HG03432 (cell line): ENCODE measurements around the gene CDC14A.
A peak's percentile ranks its signal among the peaks of the same experiment; 100 is the strongest.
"Not testable (repeated sequence)": the region's sequence is repeated elsewhere in the genome, so short reads cannot be mapped to it uniquely, and the experiment has no call there.

Source experiments
- ATAC-seq: cut with Tn5 transposase; IDR thresholded peaks from one replicate; pipeline ENCODE4 v1.9.1; 2021; ENCODE audit warnings: mild to moderate bottlenecking, moderate library complexity; ENCODE audit not compliant: unreplicated experiment

CDC14A gene

DNA sequence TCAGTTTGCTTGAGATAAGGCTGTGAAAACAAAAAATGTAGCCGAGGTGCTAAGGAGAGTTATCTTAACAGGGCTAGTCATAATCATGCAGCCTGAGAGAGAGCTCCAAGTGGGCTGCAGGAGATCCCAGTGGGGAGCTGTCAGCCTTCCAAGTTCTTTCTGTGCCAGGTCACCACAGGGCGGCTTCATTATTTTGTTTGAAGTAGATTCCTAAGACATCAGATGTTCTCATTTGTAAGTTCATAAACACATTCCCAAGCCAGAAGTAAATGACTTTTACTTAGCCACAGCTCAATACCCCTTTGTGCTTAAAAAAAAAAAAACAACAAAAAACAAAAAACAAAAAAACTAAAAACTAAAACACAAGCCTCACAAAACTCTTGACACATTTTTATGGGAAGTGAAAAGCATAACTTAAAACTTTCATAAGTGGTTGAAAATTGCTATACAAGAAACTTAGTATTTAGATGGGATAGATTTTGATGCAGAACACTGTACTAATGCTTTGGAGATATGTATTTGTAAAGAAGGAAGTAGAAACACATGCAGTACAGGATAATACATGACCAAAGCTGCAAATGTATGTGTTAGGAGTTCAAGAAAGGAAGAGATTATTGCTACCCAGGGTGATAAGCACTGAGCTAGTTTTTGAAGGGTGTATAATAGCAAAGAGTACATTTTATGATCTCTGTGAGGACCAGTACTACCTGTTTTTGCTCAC lies 8.6 kb downstream of the CDC14A start:
- no peak for ATAC-seq

DNA sequence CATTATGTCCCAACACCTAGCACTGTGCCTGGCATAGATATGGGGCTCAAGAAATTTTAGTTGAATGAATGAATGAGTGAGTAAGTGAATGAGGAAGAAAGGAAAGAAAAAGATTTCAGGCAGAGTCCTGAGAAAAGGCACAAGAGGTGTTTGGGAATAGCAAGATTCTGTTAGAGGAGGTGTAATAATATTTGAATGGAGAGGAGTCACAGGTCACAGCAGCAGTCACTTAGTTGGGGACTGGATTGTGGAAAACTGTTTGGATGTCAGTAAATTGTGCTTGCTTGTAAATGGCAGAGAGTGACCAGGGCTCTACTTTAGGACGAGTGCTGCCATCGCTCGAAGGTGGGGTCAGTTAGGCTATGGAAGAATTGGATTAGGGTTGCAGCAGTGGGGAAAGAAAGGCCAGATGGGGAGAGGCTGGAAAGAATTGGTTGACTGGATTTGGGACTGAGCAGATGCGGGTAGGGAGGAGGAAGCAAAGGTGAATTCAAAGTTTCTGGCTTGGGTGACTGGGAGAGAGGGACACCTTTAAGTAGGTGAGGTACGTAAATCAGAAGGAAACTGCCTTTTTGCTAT lies 9.3 kb downstream of the CDC14A start:
- ATAC-seq, result no peak

DNA sequence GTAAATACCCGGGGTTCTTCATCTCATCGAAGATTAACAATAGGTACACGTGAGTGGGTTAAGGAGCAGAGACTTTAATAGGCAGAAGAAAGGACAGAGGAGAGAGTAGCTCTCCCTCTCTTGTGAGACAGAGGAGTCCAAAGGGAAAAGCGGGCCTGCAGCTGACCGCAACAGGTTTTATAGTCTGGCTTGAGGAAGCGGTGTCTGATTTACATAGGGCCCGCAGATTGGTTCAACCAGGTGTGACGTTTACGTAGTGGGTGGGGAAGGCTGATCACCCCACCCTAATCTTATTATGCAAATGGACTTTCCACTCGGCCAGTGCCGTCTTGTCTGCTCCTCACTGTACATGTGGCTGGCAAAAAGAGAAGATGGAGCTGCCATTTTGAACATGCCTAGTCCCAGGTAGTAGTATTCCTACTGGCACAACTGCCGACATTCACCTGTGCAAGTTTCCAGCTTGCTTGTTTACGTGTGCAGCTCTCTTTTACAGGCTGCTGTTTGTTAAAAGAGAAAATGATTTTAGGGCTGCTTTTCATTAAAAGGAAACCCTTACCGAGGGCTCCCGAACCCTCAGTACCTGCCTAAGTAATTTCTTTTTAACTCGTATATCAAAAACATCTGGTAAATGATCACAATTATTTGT lies 10.6 kb downstream of the CDC14A start:
- no peak for ATAC-seq

DNA sequence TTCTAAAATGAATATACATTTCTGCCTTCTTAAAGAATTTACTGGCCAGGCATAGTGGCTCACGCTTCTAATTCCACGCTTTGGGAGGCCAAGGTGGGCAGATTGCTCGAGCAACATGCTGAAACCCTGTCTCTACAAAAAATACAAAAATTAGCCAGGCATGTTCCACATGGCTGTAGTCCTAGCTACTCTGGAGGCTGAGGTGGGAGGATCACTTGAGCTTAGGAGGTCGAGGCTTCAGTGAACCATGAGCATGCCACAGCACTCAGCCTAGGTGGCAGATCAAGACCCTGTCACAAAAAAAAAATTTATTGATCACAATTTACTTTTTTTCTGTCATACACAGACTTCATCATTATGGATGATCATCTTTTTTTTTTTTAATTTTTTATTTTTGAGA lies 11.5 kb downstream of the CDC14A start:
- ATAC-seq, result no peak

DNA sequence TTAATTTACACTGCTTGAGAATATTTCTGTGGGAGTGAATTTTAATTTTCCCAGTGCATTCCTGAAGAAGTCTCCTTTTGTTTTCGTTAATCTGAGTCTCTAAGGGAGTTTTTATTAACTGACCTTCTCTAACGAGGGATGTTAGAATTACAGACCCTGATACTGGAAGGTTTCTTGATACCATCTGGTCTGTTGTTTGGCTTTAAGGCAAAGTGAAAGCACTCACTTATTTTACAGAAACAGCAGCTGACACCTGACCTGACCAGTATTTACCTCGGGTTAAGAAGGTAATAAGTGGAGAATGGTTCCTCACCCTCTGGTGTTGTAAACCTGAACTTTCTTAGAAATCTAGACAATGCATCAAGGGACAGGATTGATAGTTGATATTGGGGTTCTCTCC lies 12.4 kb downstream of the CDC14A start:
- no peak for ATAC-seq

DNA sequence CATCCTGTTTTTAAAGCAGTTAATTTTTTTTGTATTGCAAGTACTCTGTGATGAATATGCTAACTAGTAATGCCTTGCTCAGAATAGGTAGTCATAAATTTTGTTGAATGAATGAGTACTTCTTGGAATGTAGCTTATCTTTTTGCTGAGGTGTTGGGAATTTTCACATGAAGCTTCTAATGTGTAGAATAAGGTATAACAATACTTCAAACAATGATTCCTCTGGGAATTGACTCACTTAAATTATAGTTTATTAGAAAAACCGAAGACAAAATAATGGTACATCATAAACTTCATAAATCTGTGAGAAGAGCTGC lies 13.9 kb downstream of the CDC14A start:
- ATAC-seq, result no peak

DNA sequence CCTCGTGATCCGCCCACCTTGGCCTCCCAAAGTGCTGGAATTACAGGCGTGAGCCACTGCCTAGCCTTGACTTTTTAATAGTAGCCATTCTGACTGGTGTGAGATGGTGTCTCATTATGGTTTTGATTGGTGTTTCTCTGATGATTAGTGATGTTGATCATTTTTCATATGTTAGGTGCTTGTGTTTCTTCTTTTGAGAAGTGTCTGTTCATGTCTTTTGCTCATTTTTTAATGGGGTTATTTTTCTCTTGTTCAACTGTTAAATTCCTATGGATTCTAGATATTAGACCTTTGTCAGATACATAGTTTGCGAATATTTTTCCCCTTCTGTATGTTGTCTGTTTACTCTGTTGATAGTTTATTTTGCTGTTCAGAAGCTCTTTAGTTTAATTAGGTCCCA lies 17.0 kb downstream of the CDC14A start:
- not testable (repeated sequence) for ATAC-seq

DNA sequence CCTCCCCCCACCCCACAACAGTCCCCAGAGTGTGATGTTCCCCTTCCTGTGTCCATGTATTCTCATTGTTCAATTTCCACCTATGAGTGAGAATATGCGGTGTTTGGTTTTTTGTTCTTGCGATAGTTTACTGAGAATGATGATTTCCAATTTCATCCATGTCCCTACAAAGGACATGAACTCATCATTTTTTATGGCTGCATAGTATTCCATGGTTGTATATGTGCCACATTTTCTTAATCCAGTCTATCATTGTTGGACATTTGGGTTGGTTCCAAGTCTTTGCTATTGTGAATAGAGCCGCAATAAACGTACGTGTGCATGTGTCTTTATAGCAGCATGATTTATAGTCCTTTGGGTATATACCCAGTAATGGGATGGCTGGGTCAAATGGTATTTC lies 21.6 kb downstream of the CDC14A start:
- not testable (repeated sequence) for ATAC-seq

DNA sequence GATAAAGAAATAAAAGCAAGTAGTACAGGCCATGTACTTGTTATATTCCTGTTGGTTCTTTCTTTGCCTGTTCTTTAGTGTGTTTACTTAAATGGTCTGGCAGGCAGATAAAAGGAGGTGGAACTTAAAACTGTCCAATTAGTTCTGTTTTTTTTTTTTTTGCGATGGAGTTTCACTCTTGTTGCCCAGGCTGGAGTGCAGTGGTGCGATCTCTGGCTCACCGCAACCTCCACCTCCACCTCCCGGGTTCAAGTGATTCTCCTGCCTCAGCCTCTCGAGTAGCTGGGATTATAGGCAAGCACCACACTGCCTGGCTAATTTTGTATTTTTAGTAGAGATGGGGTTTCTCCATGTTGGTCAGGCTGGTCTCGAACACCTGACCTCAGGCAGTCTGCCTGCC lies 24.6 kb downstream of the CDC14A start:
- not testable (repeated sequence) for ATAC-seq

DNA sequence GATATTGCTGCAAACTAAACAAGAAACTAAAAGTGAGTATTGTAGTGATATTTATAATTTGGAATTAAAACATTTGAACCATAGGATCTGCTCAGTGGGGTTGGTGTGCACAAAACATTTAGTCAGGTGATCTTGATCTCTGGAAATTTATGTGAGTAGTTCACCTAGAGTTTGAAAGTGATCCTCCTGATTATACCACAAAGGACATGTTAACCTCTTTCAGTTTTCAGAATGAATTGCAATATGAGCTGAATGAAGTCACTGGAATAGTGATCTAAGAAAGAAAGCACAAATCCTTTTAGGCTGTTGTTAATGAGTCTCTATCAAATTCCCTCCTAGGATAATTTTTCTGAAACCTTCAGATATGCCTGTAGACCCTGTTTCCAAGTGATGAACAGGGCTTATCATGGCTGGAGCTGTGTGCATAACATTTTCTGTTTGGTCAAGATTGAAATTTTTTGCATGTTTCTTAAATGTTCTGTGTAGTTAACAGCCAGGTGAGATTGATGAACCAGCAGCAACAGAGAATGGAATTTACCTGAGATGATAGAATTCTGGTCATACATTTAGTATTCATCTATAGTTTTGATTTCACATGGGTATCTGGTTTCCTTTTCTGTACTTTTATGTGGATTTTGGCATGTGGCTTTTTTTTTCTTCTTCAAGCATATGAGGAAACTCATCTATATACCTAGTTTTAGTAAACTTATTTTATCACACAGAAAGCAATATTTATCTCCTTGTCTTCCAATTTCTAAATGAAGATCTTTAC lies 25.5 kb downstream of the CDC14A start:
- peak; percentile 95 for ATAC-seq

DNA sequence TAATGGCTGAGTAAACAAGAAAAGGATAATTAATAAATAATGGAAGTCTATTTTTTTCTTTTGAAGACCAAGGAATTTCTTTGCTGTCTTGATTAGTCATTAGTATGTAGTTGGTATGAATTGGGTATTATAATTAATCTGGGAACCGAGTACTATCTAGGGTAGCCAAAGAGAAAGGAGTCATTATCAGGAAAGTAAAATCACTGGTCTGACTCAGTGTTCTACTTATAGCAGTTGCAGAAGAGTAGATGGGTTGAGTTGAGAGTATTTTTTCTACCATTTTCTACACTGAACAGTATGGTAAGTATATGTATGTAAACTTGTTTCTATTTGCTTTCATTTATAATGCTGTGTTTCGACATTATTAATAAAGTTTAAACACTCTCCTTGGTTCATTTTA lies 26.6 kb downstream of the CDC14A start:
- no peak for ATAC-seq

DNA sequence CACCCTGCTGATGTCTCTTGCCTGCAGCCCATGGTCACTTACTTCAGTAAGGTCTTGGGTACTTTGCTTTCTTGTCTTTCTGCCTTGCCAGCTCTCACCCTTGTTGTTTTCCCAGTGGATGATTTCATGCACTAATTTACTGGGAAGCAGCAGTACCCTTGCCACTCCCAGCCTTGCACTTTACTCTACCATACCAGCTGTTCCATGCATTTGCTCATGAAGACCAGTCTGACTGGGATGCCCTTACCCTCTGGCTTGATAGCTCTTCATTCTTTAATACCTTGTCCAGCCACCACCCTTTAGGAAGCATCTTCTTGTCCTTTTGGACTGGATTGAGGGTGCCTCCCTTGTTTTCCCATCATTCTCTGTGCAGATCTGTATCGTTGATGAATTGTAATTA lies 28.3 kb downstream of the CDC14A start:
- no peak for ATAC-seq

DNA sequence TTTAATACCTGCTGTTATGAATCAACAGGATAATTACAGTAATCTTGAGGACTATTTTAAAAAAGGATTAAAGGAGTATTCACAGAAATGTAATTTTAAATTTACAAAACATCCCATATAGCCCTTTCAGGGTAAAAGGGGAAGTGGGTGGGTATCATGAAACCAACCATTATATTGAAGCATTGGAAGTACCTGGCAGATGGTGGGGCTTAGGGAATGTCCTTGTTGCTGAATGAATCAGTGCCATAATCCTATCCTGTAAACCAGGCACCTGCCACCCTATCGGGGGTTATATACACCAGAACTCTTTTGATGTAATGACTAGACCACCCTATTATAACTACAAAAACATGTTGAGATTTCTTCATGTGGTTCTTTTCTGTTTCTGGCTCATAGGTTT lies 30.4 kb downstream of the CDC14A start:
- no peak for ATAC-seq

DNA sequence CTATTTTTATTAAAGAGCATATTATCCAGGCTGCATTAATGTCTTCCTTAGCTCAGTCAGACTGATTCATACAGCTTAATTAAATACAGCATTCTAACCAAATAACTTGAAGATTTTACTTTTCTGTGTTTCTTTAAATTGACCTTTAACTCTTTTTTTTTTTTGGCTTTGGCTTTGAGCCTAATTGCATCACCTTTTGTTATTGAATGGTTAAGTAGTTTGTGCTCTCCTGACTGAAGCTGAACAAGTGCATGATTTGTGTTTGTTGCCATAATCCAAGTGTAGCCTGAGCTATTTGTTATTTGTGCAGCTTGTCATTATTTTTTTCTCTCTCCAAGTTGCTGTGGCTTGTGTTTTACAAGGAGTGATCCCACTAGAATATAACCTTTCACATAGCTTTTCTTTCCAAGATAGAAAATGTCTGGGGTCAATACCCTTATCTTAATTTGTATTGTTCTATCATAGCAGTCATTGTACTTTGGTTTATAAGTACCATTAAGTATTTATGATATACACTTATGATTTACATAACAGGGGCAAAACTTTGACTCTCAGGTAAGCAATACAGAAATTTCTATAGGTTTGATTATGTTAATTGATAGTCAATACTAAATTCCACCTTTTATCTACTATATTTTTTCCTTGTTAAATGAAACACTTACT lies 31.6 kb downstream of the CDC14A start:
- ATAC-seq, result no peak

DNA sequence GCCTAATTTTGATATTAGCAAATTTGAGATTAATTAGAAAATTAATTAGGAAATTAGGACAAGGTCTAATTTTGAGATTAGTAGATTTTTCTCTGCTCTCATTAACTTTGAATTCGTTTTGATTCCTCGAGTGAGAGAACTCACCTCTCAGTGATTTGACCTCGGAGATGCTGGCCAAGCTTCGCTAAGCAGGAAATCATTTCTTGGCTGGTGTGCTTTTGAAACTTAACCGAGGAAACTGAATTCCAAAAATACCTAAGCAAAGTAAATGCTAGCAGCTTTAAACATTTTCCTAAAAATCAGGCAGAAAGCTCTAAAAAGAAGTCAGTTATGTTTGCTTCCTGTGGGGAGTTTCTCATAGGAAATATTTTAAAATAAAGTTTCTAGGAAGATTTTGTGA lies 34.9 kb downstream of the CDC14A start:
- ATAC-seq, result no peak

DNA sequence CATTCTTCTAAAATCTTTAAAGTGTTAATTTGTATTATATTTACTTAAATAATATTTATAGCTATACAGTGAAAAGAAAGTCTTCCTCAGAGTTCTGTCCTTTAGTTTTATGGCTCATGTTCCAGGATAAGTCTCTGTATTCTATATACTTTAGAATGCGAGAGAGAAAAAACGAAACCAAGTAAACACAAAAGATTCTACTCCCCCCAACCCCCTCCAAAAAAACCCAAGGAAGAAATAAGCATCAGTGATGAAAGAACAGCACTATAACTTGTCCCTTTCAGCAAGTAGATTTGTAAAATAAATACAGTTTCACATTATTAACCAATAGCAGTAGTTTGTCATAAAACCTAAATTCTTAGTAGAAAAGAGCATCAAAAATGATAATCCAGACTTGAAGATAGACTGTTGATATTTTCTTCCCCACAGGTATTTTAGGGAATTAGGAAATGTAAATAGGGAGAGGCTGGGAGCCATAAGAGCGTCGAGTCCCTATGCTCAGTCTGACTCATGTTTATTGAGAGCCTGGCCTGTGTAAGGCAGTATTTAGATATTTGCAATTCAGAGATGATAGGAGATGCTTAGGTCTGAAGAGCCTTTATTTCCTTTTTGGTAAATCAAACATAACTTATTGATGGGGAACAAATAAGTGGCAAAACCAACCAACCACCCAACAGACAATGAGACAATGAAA lies 35.5 kb downstream of the CDC14A start:
- peak; percentile 39 for ATAC-seq

DNA sequence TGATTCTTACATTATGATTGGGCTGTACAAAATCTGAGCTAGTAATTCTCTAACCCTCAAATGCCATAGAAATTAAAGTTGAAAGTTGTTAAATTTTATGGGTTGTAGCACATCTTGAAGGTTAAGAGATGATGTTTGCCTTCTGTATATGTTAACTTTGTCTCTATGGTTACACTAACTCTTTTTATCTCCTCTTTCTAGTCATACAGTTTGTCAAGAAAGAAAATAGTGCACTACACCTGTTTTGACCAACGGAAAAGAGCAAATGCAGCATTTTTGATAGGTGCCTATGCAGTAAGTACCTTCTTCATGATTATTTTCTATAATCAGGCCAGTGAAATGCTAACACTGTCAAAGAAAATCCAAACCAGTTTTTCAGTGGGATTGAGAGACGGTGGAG lies 38.2 kb downstream of the CDC14A start:
- ATAC-seq, result no peak

DNA sequence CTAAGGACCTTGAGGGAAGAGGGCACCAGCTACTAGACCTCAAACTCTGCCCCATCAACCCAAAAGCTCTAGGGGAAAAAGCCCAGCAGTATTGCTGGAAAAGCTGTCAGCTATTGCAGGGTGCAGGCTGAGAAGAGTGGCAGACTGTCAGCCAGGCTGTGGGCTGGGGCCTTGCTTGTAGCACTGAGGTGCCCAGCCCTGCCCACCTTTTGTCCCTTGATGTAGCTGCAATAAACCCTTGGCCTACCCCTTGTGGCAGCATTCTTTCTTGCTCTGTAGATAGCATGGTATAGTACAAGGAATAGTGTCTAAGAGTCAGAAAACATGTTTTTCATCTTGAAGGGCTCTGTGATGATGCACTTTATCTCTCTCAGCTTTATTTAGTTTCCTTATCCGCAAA lies 39.4 kb downstream of the CDC14A start:
- ATAC-seq, result no peak

DNA sequence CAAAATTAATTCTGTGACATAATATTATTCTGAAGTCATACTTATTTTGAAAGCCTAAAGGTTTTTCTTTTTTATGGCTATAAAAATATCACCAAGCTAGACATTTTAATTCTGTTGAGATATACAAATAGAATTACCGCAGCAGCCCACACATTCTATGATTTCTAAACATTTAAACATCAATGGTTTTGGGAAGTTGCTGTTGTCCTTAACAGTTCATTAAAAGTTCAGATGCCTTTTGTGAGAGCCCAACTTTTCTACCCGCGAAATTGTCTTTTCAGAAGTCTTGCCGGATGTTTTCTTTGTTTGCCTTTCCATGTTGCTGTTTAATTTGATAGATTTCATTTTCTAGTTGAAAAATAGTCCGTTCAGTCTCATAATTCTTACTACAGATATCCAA lies 40.5 kb downstream of the CDC14A start:
- ATAC-seq, result no peak

DNA sequence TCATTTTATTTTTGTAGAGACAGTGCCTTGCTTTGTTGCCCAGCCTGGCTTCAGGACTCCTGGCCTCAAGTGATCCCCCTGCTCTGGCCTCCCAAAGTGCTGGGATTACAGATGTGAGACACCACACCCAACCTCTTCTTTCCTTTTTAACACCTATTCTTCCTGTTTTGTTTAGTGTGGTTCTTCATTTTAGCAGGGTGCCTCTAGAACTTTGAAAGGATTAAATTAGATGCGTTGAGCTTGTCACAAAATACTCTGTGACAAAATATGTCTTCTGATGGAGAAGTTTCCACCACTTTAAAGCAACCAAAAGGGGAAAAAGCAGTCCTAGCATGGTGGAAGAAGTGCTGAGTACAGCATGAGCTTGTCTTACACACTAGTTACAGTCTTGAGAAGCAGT lies 42.0 kb downstream of the CDC14A start:
- no peak for ATAC-seq

DNA sequence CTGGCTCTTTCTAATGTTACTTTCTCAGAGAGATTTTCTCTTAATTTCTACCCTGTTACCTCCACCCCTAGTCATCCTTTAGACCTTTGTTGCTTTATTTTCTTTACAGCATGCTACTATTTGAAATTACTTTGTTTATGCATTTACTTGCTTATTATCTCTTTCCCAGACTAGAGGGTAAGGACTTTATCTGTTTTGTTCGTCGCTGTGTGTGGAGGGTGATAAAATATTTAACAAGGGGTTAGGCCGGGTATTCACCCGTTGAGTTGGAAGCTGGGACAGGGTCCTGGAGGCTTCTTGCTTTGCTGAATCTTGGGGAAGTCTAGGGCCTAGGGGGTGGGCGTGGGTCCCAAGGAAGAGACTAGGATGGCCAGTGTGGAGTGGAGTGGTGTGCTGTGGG lies 43.6 kb downstream of the CDC14A start:
- ATAC-seq, result no peak
